Testis (tissue), 3 donors: ENCODE measurements around the gene LRRC43. TPM values are rescaled to one million over a fixed set of nuclear protein-coding genes. Genes with fewer than 3 reads are reported as not detected.
A peak's percentile ranks its signal among the peaks of the same experiment; 100 is the strongest.

Source experiments
- DNase-seq: peaks from one replicate; pipeline ENCODE4 v3.0.0-alpha.2; 2019
- H3K27ac ChIP-seq, 2 donors: fragments of 200-600 bp; sonication (generic); one replicate each; pipeline ENCODE4 v1.5.1; 2019
- H3K27me3 ChIP-seq: fragments of 200-600 bp; sonication (generic); one replicate; pipeline ENCODE4 v1.5.1; 2019
- H3K36me3 ChIP-seq: fragments of 200-600 bp; sonication (generic); one replicate; pipeline ENCODE4 v1.5.1; 2017; ENCODE audit warnings: low read depth; ENCODE audit errors: missing control alignments
- H3K4me1 ChIP-seq: fragments of 200-600 bp; sonication (generic); one replicate; pipeline ENCODE4 v1.5.1; 2019
- H3K4me3 ChIP-seq, 2 donors: fragments of 200-600 bp; sonication (generic); one replicate each; pipeline ENCODE4 v1.5.1; 2017 to 2019
- H3K9me3 ChIP-seq: fragments of 200-600 bp; sonication (generic); one replicate; pipeline ENCODE4 v1.5.1; 2017
- CTCF ChIP-seq, 3 experiments: fragments of 450-650 bp in 2 of 3; fragments of 200-600 bp in 1 of 3; sonication (generic) in 1 of 3; IDR thresholded peaks; one replicate each; pipeline ENCODE4 v1.5.1; 2016 to 2019; ENCODE audit warnings: antibody characterized with exemption in 3 of 3, mild to moderate bottlenecking in 2 of 3, moderate library complexity in 1 of 3
- POLR2A ChIP-seq: fragments of 450-650 bp; IDR thresholded peaks from one replicate; pipeline ENCODE4 v1.6.1; 2017; ENCODE audit warnings: antibody characterized with exemption, mild to moderate bottlenecking, moderate library complexity
- WGBS, 2 donors: methylation state at CpG; one replicate each; pipeline ENCODE4 v1.1.5; 2018; 5-methylcytosine and 5-hydroxymethylcytosine counted together
- intact Hi-C: fragments of 100-400 bp; cut with DNase I; formaldehyde crosslinking; loops from one replicate; pipeline ENCODE4 v1.15.1; 2023; ENCODE audit warnings: low total_unique reads
- polyA plus RNA-seq: library from polyadenylated mRNA; stranded (reverse); fragments of 350-450 nt; fragmentation: Illumina TruSeq; extraction: RNeasy Lipid Tissue Mini Kit (QIAGEN cat#74804); gene quantifications from one replicate; pipeline ENCODE4 v1.2.3, GENCODE V29; 2014; ENCODE audit warnings: low read depth, low replicate concordance; ENCODE audit not compliant: insufficient read depth
- total RNA-seq, 2 donors: library from RNA; depleted of rRNA; stranded (reverse); fragments of >200 nt; gene quantifications; one replicate each; pipeline ENCODE4 v1.2.3, GENCODE V29; 2016

LRRC43 gene
- total and polyA plus RNA-seq, 3 donors from 2014 or later: 10.8 to 16.6 (median 11.0) TPM

GRCh38 chr12:122204167-122205052 is 21.5 kb downstream of the LRRC43 start:
- 17 to 25% methylated on average over 27 to 34 of the region's 71 CpGs for WGBS, 2 donors
- TF ChIP-seq POLR2A: no peak
- H3K36me3 ChIP-seq: no peaks in the 10 kb centered on the region
- intact Hi-C loops: no loop called here
- DNase-seq: no peak
- no peaks in the 10 kb centered on the region for H3K27me3 ChIP-seq
- H3K4me1 ChIP-seq: no peaks in the 10 kb centered on the region
- H3K27ac ChIP-seq: no peak overlapping the region
- peak overlapping the region; percentile 51 to 66 for H3K4me3 ChIP-seq
- H3K9me3 ChIP-seq: no peaks in the 10 kb centered on the region

- Histone ChIP-seq H3K36me3 (no peaks in the 10 kb centered on the region), H3K27ac (no peak overlapping the region), H3K4me1 (no peaks in the 10 kb centered on the region), H3K27me3 (no peaks in the 10 kb centered on the region), H3K9me3 (no peaks in the 10 kb centered on the region), H3K4me3 (no peak overlapping the region)
- DNase-seq: no peak
- no peak for TF ChIP-seq POLR2A
- TF ChIP-seq CTCF (IDR thresholded peaks at IDR 0.05): no peak
- intact Hi-C loops: no loop called here
- WGBS, 2 donors: 36 to 39% methylated on average over 22 to 23 of the region's 23 CpGs
Observed at GRCh38 chr12:122205053-122205925, 22.4 kb downstream of the LRRC43 start.

- intact Hi-C loops: no loop called here
- TF ChIP-seq POLR2A (no peak), CTCF (IDR thresholded peaks at IDR 0.05) (no peak)
- Histone ChIP-seq H3K4me3 (no peak overlapping the region), H3K9me3 (no peaks in the 10 kb centered on the region), H3K27ac (no peak overlapping the region), H3K4me1 (no peaks in the 10 kb centered on the region), H3K27me3 (no peaks in the 10 kb centered on the region), H3K36me3 (no peaks in the 10 kb centered on the region)
- DNase-seq: no peak
- 21 to 46% methylated on average over 18 to 27 of the region's 27 CpGs for WGBS, 2 donors
Observed at GRCh38 chr12:122206111-122206881, 23.4 kb downstream of the LRRC43 start.

- WGBS, 2 donors: 40 to 96% methylated on average over 1 to 7 of the region's 8 CpGs
- H3K27ac ChIP-seq: no peak overlapping the region
- no peaks in the 10 kb centered on the region for H3K36me3 ChIP-seq
- no peaks in the 10 kb centered on the region for H3K4me1 ChIP-seq
- H3K9me3 ChIP-seq: no peaks in the 10 kb centered on the region
- TF ChIP-seq POLR2A: no peak
- TF ChIP-seq CTCF (IDR thresholded peaks at IDR 0.05): no peak
- intact Hi-C loops: no loop called here
- DNase-seq: no peak
- H3K4me3 ChIP-seq: no peak overlapping the region
- no peaks in the 10 kb centered on the region for H3K27me3 ChIP-seq
Observed at GRCh38 chr12:122206976-122207375, 24.1 kb downstream of the LRRC43 start.
